GM13976 (cell line): Measurements from ENCODE around the gene ADNP.

ENCODE experiments used
- DNase-seq: peaks from one replicate; pipeline ENCODE4 v3.0.0; 2012; ENCODE audit warnings: low spot score
- CTCF ChIP-seq: IDR thresholded peaks from 2 replicates; pipeline ENCODE4 v1.5.1; 2012; ENCODE audit warnings: borderline replicate concordance, mild to moderate bottlenecking; ENCODE audit not compliant: insufficient read depth; ENCODE audit errors: extremely low read depth, missing control alignments, control extremely low read depth
- in situ Hi-C: fragments of 300-500 bp; cut with MboI; formaldehyde crosslinking; loops from one replicate; pipeline ENCODE4 v1.12.0; 2022; ENCODE audit warnings: low sequenced_read_pairs, mixed read lengths, inconsistent platforms; ENCODE audit not compliant: unreplicated experiment

The ADNP gene

DNA sequence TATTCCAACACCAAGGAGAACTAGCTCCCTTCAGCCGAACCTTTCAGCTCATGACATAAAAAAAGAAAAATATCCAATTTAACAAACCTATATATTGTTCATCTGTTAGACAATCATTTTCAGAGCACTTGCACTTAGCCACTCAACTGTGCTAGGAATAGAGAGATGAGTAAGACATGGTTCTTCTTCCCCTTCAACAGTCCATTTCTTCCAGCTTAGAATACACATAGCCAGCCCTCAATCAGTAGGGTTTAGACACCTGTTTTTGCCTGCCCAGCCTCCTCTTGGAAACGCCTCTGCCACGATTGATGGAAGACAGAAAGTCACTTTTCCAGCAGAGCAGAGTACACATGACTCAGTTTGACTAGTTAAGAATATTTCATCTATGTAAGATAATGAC, 21.8 kb downstream of the ADNP start:
- TF ChIP-seq CTCF = no peak
- in situ Hi-C loops = no loop called here
- DNase-seq = no peak

DNA sequence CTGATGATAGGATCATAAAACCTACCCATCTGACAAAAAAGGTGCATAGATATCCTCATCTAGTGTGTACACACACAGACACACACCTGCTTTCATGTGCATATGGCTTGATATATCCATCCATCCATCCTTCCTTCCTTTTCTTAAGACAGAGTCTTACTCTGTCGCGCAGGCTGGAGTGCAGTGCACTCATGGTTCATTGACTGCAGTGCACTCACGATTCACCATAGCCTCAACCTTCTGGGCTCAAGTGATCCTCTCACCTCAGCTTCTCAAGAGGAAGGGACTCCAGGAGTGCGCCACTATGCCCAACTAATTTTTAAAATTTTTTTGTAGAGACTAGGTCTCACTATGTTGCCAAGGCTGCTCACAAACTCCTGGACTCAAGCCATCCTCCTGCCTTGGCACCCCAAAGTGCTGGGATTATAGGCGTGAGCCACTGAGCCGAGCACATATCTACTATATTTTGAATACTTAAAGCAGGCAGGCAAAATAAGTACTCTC, 27.1 kb downstream of the ADNP start:
- no peak for TF ChIP-seq CTCF
- DNase-seq = no peak
- in situ Hi-C loops = no loop called here

DNA sequence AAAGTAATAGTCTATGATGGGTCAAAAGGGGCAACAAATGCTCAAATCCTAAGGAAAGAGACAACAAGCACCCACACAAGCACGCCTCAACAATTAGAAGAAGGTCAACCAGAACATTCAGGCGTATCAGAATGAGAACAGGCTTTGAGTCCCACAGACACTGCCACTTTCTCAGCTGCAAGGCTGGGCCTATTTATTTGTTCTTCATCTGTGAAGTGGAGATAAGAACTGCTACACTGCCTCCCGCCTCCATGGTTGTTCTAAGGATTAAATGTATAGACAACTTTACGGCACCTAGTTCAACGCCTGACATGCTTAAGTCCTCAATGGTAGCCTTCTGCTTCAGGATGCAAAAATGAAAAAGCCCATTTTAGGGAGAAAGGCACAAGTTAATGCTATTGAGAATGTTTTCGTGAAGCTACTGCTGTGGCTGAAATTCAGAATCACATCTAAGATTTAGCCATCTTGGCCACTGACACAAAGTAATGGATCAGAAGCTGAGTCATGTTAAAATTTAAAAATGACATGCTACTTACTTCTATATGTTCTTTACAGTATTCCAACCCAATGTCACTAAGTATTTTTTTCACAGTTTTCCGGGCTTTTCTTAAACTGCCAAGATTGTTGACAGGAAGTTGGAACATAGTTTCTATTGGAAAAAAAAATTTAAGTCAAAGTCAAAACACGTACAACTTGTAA, 27.7 kb downstream of the ADNP start:
- in situ Hi-C loops = no loop called here
- TF ChIP-seq CTCF = no peak
- no peak for DNase-seq

DNA sequence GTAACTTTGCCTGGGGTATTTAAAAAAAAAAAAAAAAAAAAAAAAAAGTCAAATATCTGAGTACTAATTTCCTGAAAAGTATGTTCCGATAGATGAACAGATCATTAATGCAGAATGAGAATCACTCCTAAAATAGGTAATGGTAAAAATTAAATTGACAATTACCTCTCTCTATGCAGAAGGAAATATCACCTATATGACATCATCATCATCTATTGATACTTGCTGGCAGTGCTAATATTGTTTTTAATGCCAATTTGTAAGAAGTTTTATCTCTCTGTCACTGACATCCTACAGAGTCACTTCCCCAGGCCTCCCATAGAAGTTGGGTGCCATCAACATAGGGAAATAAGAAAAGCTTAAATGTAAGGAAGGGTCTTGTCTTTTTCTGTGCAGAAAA, 29.9 kb downstream of the ADNP start:
- in situ Hi-C loops = no loop called here
- no peak for TF ChIP-seq CTCF
- no peak for DNase-seq

- no peak for TF ChIP-seq CTCF
- in situ Hi-C loops = no loop called here
- DNase-seq = no peak
These were observed 31.0 kb downstream of the ADNP start for GRCh38 chr20:50900261-50900660.

- no peak for TF ChIP-seq CTCF
- in situ Hi-C loops = no loop called here
- DNase-seq = no peak
These were observed 32.8 kb downstream of the ADNP start for GRCh38 chr20:50898475-50898874.
